Osteoblast (primary cell): ENCODE measurements around the gene PRKAG2. TPM values are rescaled to one million over a fixed set of nuclear protein-coding genes. Genes with fewer than 3 reads are reported as not detected.

Experiments
- DNase-seq: peaks from one replicate; pipeline ENCODE4 v3.0.0; 2011; ENCODE audit warnings: low spot score, mixed read lengths; ENCODE audit not compliant: insufficient read length; ENCODE audit errors: missing footprints
- H2AFZ ChIP-seq: 2 replicates; pipeline ENCODE4 v1.6.0; 2011; ENCODE audit warnings: mild to moderate bottlenecking, low read length
- H3K27ac ChIP-seq: 2 replicates; pipeline ENCODE4 v1.5.1; 2011; ENCODE audit warnings: mild to moderate bottlenecking, low read depth, low read length, moderate library complexity
- H3K27me3 ChIP-seq: 2 replicates; pipeline ENCODE4 v1.6.0; 2012; ENCODE audit warnings: mild to moderate bottlenecking, control low read depth, inconsistent platforms, low read length, moderate library complexity; ENCODE audit not compliant: insufficient read depth
- H3K36me3 ChIP-seq: 2 replicates; pipeline ENCODE4 v1.5.1; 2011; ENCODE audit warnings: mild to moderate bottlenecking, low read length, control low read depth, moderate library complexity; ENCODE audit not compliant: insufficient read depth
- H3K4me1 ChIP-seq: 2 replicates; pipeline ENCODE4 v1.5.1; 2011; ENCODE audit warnings: mild to moderate bottlenecking, low read length, control low read depth, moderate library complexity; ENCODE audit not compliant: insufficient read depth
- H3K4me2 ChIP-seq: 2 replicates; pipeline ENCODE4 v1.6.0; 2011; ENCODE audit warnings: mild to moderate bottlenecking, low read length; ENCODE audit not compliant: insufficient read depth
- H3K4me3 ChIP-seq: fragments of 200-600 bp; sonication (generic); 3 replicates; pipeline ENCODE4 v1.5.1; 2012; ENCODE audit warnings: mild to moderate bottlenecking, low read length, inconsistent platforms; ENCODE audit not compliant: insufficient read depth
- H3K79me2 ChIP-seq: 2 replicates; pipeline ENCODE4 v1.6.0; 2012; ENCODE audit warnings: mild to moderate bottlenecking, low read length, control low read depth, inconsistent platforms; ENCODE audit not compliant: insufficient read depth
- H3K9me3 ChIP-seq: 2 replicates; pipeline ENCODE4 v1.5.1; 2011; ENCODE audit warnings: low read depth, low read length, control low read depth
- H4K20me1 ChIP-seq: 2 replicates; pipeline ENCODE4 v1.6.0; 2012; ENCODE audit warnings: mild to moderate bottlenecking, low read length, control low read depth; ENCODE audit not compliant: insufficient read depth
- CTCF ChIP-seq: IDR thresholded peaks from 2 replicates; pipeline ENCODE4 v1.5.1; 2011; ENCODE audit warnings: mild to moderate bottlenecking, low read depth, low read length, moderate library complexity; ENCODE audit errors: extremely low read depth
- total RNA-seq: library from RNA; depleted of rRNA; stranded (reverse); fragments of >200 nt; gene quantifications from 2 replicates; pipeline ENCODE4 v1.2.3, GENCODE V29; 2012

Gene PRKAG2
- total RNA-seq, 1 donor: 20.6 TPM

DNA sequence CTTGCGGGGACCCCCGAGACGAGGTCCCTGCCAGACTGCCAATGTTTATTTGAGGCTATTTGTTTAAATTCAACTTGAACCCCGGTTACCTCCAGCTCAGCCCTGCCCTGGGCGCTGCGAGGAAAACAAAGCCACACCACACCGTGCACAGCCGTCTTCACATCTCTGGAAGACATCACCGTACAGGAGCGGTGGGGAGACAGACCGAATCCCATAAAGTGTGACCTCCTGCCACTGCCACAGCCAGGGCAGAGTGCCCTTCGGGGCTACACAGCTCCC lies 40.0 kb downstream of the PRKAG2 start:
- Histone ChIP-seq H2AFZ (no peak overlapping the region), H4K20me1 (no peaks in the 10 kb centered on the region), H3K27me3 (peaks cover 1% of the 10 kb centered on the region), H3K4me1 (no peaks in the 10 kb centered on the region), H3K36me3 (no peaks in the 10 kb centered on the region), H3K4me3 (no peak overlapping the region), H3K27ac (no peak overlapping the region), H3K79me2 (no peaks in the 10 kb centered on the region), H3K9me3 (no peaks in the 10 kb centered on the region), H3K4me2 (no peak overlapping the region)
- TF ChIP-seq CTCF: no peak
- DNase-seq: no peak

DNA sequence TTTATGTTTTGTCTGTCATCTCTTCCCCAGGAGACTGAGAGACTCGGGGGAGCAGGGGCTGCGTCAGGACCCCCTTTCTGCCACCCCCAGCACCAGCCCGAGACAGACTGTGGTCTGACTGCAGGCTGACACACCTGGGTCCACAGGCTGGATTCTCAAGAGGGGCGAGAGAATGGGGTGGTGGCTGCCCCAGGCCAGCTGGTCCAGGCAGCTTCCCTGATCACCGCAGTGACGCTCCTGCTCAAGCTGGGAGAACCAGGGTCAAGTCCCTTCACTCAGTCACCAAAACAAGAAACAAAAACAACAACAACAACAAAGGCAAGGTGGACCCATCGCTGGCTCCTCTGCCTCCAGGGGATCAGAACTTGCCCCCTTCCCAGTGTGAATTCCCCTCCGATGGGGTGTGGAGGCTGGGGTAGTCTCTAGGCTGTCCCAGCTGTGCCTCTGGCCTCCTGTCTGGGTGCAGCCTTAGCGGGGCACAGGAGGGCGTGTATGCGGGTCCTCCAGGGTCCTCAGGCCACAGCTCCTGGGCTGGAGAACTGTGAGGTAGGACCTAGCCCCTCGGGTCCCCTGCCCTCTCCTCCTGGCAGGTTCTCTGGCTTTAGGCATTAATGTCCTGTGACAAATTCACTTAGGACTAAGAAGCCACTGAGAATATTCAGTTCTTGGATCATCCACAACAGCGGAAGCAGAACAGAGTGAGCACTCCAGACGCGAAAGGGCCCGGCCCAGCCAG lies 40.6 kb downstream of the PRKAG2 start:
- Histone ChIP-seq H4K20me1 (no peaks in the 10 kb centered on the region), H3K4me1 (no peaks in the 10 kb centered on the region), H3K9me3 (no peaks in the 10 kb centered on the region), H3K79me2 (no peaks in the 10 kb centered on the region), H3K36me3 (no peaks in the 10 kb centered on the region), H3K4me3 (no peak overlapping the region), H3K27me3 (peaks cover 4% of the 10 kb centered on the region), H3K27ac (no peak overlapping the region), H2AFZ (no peak overlapping the region), H3K4me2 (no peak overlapping the region)
- no peak for DNase-seq
- TF ChIP-seq CTCF: no peak

- no peak overlapping the region for H3K4me3 ChIP-seq
- no peak for TF ChIP-seq CTCF
- peaks cover 4% of the 10 kb centered on the region for H3K27me3 ChIP-seq
- H3K36me3 ChIP-seq: no peaks in the 10 kb centered on the region
- no peaks in the 10 kb centered on the region for H4K20me1 ChIP-seq
- H2AFZ ChIP-seq: no peak overlapping the region
- H3K9me3 ChIP-seq: no peaks in the 10 kb centered on the region
- H3K4me1 ChIP-seq: no peaks in the 10 kb centered on the region
- H3K79me2 ChIP-seq: no peaks in the 10 kb centered on the region
- no peak overlapping the region for H3K27ac ChIP-seq
- H3K4me2 ChIP-seq: no peak overlapping the region
- no peak for DNase-seq
These were observed 41.3 kb downstream of the PRKAG2 start for GRCh38 chr7:151835636-151836035.

DNA sequence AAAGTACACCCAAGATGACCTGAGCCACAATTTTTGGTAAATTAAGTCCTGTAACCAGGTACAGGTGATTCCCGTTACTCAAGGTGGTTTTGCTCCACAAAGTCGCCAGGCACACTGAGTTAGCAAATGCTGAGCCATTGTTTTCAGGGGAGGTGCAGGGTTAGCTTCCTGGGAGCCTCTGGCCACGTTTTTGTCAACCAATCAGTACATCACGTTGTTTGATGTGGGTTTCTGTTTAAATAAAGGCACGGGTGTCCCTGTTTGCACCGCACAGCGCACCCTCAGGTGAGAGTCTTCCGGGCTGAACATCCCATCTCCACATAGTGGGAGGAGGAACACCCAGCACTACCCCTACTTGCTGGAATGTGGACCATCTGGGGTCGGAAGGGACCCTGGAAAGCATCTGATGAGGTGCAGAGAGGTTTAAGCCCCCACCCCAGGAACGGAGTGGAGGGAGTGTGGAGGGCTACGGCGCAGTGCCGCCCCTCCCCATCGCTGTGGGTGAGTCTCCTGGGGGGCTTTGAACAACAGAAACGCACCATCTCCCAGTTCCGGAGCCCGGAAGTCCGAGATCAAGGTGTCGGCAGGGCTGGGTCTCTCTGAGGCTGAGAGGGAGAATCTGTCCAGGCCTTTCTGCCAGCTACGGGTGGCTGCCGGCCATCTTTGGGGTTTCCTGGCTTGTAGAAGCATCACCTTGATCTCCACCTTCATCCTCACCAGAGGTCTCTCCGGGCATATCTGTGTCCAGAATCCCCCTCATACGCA lies 42.5 kb downstream of the PRKAG2 start:
- Histone ChIP-seq H3K4me3 (no peak overlapping the region), H3K79me2 (no peaks in the 10 kb centered on the region), H3K9me3 (no peaks in the 10 kb centered on the region), H3K27ac (no peak overlapping the region), H2AFZ (no peak overlapping the region), H3K4me1 (no peaks in the 10 kb centered on the region), H3K36me3 (no peaks in the 10 kb centered on the region), H4K20me1 (no peaks in the 10 kb centered on the region), H3K4me2 (no peak overlapping the region), H3K27me3 (peaks cover 4% of the 10 kb centered on the region)
- no peak for TF ChIP-seq CTCF
- no peak for DNase-seq
